IPS DF 6.9 (cell line): Measurements from ENCODE around the gene FARS2.

ENCODE experiments used
- DNase-seq: peaks from one replicate; pipeline ENCODE4 v3.0.0-alpha.2; 2013; ENCODE audit warnings: low read depth, low spot score
- H3K27ac ChIP-seq: one replicate; pipeline ENCODE4 v1.5.1; 2013; ENCODE audit warnings: low read length, control low read depth
- H3K27me3 ChIP-seq: 2 replicates; pipeline ENCODE4 v1.6.1; 2013; ENCODE audit warnings: mild to moderate bottlenecking, low read length; ENCODE audit not compliant: control insufficient read depth, insufficient read depth
- H3K36me3 ChIP-seq: 2 replicates; pipeline ENCODE4 v1.6.1; 2013; ENCODE audit warnings: low read length; ENCODE audit not compliant: control insufficient read depth, insufficient read depth
- H3K4me1 ChIP-seq: 2 replicates; pipeline ENCODE4 v1.6.1; 2013; ENCODE audit warnings: low read length; ENCODE audit not compliant: control insufficient read depth, insufficient read depth
- H3K4me3 ChIP-seq: 2 replicates; pipeline ENCODE4 v1.5.1; 2013; ENCODE audit warnings: mild to moderate bottlenecking, low read length
- H3K9me3 ChIP-seq: 2 replicates; pipeline ENCODE4 v1.6.1; 2013; ENCODE audit warnings: low read length, inconsistent platforms; ENCODE audit not compliant: control insufficient read depth, insufficient read depth
- WGBS: extraction: QIAGEN DNeasy Blood & Tissue Kit; methylation state at CpG from one replicate; pipeline ENCODE4 v1.1.7; 2013; ENCODE audit warnings: mixed read lengths, missing lambda C conversion rate; ENCODE audit not compliant: insufficient read length, insufficient coverage; 5-methylcytosine and 5-hydroxymethylcytosine counted together

The FARS2 gene

DNA sequence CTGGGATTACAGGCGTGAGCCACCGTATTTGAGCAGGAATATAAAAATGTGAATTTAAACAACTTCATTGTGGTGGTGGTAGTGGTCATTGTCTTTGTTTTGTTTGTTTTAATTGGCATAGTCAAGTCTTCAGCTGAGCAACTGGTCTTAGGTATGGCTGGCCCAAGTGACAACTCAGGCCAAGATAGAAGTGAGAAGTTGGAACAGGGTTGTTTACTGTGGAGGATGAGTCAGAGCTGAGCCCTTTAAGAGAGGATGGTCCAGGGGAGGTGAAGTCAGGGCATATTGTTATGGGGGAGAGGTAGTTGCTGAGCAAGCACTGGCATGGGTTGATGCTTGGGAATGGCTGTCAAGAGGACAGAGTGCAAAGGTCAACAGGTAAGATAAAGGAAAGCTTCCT is 308.2 kb downstream of the FARS2 start:
- WGBS: no CpG with 5 or more reads among the region's 2 CpGs
- no peak for DNase-seq
- H3K27me3 ChIP-seq: no peaks in the 10 kb centered on the region
- H3K4me1 ChIP-seq: no peaks in the 10 kb centered on the region
- no peak overlapping the region for H3K4me3 ChIP-seq
- no peaks in the 10 kb centered on the region for H3K36me3 ChIP-seq
- no peak overlapping the region for H3K27ac ChIP-seq
- H3K9me3 ChIP-seq: no peaks in the 10 kb centered on the region

DNA sequence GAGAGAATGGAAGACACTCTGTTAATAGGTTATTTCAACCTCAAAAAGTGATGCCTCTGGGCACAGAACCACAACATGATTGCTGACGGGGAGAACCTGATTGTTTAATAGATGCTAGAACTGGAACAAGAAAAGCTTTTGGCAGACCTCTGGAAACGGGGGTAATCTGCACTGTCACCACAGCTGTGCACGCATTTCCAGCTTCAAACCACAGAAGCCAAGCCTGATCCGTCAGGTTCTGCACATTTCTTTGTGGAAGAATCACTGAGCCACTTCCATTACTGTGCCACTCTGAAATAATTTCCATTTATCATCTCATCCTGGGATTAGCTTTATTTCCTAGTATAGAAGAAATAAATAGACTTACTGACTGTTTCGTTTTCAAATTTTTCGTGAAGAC is 309.3 kb downstream of the FARS2 start:
- Histone ChIP-seq H3K4me3 (no peak overlapping the region), H3K4me1 (no peaks in the 10 kb centered on the region), H3K27ac (no peak overlapping the region), H3K36me3 (no peaks in the 10 kb centered on the region), H3K27me3 (no peaks in the 10 kb centered on the region), H3K9me3 (no peaks in the 10 kb centered on the region)
- no peak for DNase-seq
- WGBS: no CpG with 5 or more reads among the region's 6 CpGs

GRCh38 chr6:5580736-5581581 is 319.6 kb downstream of the FARS2 start:
- no CpG with 5 or more reads among the region's 12 CpGs for WGBS
- DNase-seq: no peak
- Histone ChIP-seq H3K4me1 (no peaks in the 10 kb centered on the region; the same call in 1 of the 2 replicates), H3K4me3 (no peak overlapping the region), H3K36me3 (no peaks in the 10 kb centered on the region), H3K27ac (no peak overlapping the region), H3K9me3 (no peaks in the 10 kb centered on the region), H3K27me3 (no peaks in the 10 kb centered on the region)

DNA sequence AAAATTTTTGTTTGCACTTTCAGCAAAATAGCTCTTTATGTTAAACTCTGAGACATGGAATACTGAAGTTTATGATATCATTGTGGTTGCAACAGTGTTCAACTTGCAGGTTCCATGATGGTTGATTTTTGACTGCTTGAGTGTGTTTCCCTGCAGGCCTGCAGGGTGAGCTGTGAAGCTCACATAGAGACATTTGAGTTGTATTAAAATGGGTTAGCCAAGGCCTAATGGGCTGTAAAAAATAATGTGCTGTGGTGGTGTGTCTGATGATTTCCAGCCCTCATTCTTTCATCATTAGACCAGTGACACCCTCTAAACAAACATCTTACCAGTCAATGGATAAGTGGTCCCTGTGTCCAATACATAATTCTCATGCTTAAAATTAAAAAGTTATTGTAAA is 321.4 kb downstream of the FARS2 start:
- no peaks in the 10 kb centered on the region; the same call in 1 of the 2 replicates for H3K4me1 ChIP-seq
- H3K27me3 ChIP-seq: no peaks in the 10 kb centered on the region
- no peak for DNase-seq
- H3K4me3 ChIP-seq: no peak overlapping the region
- no peaks in the 10 kb centered on the region for H3K9me3 ChIP-seq
- no peaks in the 10 kb centered on the region for H3K36me3 ChIP-seq
- H3K27ac ChIP-seq: no peak overlapping the region

GRCh38 chr6:5583528-5583927 is 322.2 kb downstream of the FARS2 start:
- H3K9me3 ChIP-seq: no peaks in the 10 kb centered on the region
- no CpG with 5 or more reads among the region's 3 CpGs for WGBS

DNA sequence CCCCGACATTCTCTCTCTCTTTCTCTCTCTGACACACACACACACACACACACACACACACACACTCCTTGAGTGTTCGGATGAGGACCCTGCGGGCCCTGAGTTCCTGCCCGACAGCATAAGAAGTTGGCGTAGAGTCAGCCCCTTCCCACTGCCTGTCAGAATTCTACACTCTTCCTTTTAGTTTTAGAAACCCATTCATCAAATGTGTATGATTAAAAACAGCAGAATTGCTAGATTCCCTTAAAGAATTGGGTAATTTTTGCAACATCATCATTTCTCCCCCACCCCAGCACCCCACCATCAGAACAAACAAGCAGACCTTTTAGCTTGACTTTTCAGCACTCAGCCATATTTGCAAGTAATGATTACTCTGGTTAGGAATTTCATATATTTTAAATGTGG is 322.8 kb downstream of the FARS2 start:
- Histone ChIP-seq H3K9me3 (no peaks in the 10 kb centered on the region), H3K36me3 (no peaks in the 10 kb centered on the region), H3K27me3 (no peaks in the 10 kb centered on the region), H3K4me3 (no peak overlapping the region), H3K27ac (no peak overlapping the region), H3K4me1 (no peaks in the 10 kb centered on the region; the same call in 1 of the 2 replicates)
- DNase-seq: no peak
- no CpG with 5 or more reads among the region's 5 CpGs for WGBS

More at GRCh38 chr6:5583528-5583927, 322.2 kb downstream of the FARS2 start:
- Histone ChIP-seq H3K27me3 (no peaks in the 10 kb centered on the region), H3K27ac (no peak overlapping the region), H3K4me3 (no peak overlapping the region), H3K4me1 (no peaks in the 10 kb centered on the region; the same call in 1 of the 2 replicates), H3K36me3 (no peaks in the 10 kb centered on the region)
- no peak for DNase-seq

DNA sequence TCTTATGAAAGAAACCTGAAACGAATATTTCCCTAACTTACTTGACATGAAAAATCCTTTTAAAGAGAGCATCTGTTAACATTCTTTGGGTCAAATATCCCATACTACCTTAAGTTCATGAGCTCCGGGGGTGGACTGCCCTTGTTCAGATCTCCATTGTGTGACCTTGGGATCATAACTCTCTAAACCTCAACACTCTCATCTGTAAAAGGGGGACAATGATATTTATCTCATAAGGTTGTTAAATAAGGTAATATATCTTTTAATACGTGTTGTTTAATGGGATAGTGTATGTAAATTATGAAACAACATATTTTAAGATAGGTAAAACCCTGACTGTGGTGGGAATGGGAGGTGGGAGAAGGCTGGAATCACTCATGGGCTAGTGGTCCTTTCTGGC is 326.3 kb downstream of the FARS2 start:
- Histone ChIP-seq H3K27ac (no peak overlapping the region), H3K36me3 (no peaks in the 10 kb centered on the region), H3K9me3 (no peaks in the 10 kb centered on the region), H3K4me3 (no peak overlapping the region), H3K4me1 (no peaks in the 10 kb centered on the region), H3K27me3 (no peaks in the 10 kb centered on the region)
- DNase-seq: no peak
- 100% methylated on average over 1 of the region's 3 CpGs for WGBS

GRCh38 chr6:5589422-5590141 is 328.3 kb downstream of the FARS2 start:
- Histone ChIP-seq H3K4me1 (no peaks in the 10 kb centered on the region), H3K9me3 (no peaks in the 10 kb centered on the region), H3K27ac (no peak overlapping the region), H3K36me3 (peaks cover 3% of the 10 kb centered on the region; the same call in 1 of the 2 replicates), H3K27me3 (no peaks in the 10 kb centered on the region), H3K4me3 (no peak overlapping the region)
- WGBS: no CpG with 5 or more reads among the region's 7 CpGs
- DNase-seq: no peak

- DNase-seq: no peak
- Histone ChIP-seq H3K36me3 (peaks cover 3% of the 10 kb centered on the region; the same call in 1 of the 2 replicates), H3K4me1 (no peaks in the 10 kb centered on the region), H3K9me3 (no peaks in the 10 kb centered on the region), H3K27me3 (no peaks in the 10 kb centered on the region), H3K4me3 (no peak overlapping the region), H3K27ac (no peak overlapping the region)
- no CpG with 5 or more reads among the region's 5 CpGs for WGBS
Measured at GRCh38 chr6:5590187-5590586, 328.9 kb downstream of the FARS2 start.

- Histone ChIP-seq H3K9me3 (no peaks in the 10 kb centered on the region), H3K4me1 (no peaks in the 10 kb centered on the region), H3K27me3 (no peaks in the 10 kb centered on the region), H3K4me3 (no peak overlapping the region), H3K36me3 (peaks cover 3% of the 10 kb centered on the region; the same call in 1 of the 2 replicates), H3K27ac (no peak overlapping the region)
- DNase-seq: no peak
- WGBS: no CpG with 5 or more reads among the region's 17 CpGs
Measured at GRCh38 chr6:5592886-5593519, 331.7 kb downstream of the FARS2 start.
